Measurements from ENCODE around the gene AHDC1. TPM values are rescaled to one million over a fixed set of nuclear protein-coding genes. Genes with fewer than 3 reads are reported as not detected.
A peak's percentile ranks its signal among the peaks of the same experiment; 100 is the strongest.

AHDC1 gene
- total and polyA plus RNA-seq, 2 of the 13 experiments (the other 11 are each of a cell fraction or from before 2014, with no cell fraction given), result 1.0 to 2.7 TPM

- TF ChIP-seq ZNF597 (CRISPR knock-in tag; IDR thresholded peaks at IDR 0.05), result no peak
- no peak for TF ChIP-seq NR0B2 (CRISPR knock-in tag; IDR thresholded peaks at IDR 0.05)
- no peak; the same call in 1 of the 2 replicates for TF ChIP-seq ZNF761 (CRISPR knock-in tag; conservative IDR thresholded peaks at IDR 0.05)
- TF ChIP-seq BHLHE40 (IDR thresholded peaks at IDR 0.05; ENCODE audit: low read length), result peak; percentile 75
- peak; percentile 88 for TF ChIP-seq HOMEZ (CRISPR knock-in tag; IDR thresholded peaks at IDR 0.05; ENCODE audit: low read depth)
- TF ChIP-seq ZKSCAN5 (CRISPR knock-in tag; IDR thresholded peaks at IDR 0.05), result 0 out of 2 replicates have a peak, but pooled peaks have one; percentile 19
- no peak for TF ChIP-seq GTF2F1 (IDR thresholded peaks at IDR 0.05; ENCODE audit: low read length)
- no peak for TF ChIP-seq NFYB (CRISPR knock-in tag; IDR thresholded peaks at IDR 0.05)
- TF ChIP-seq DRAP1 (CRISPR knock-in tag; IDR thresholded peaks at IDR 0.05), result peak; percentile 79
- TF ChIP-seq ZNF24 (IDR thresholded peaks at IDR 0.05), result no peak
- TF ChIP-seq ZBTB10 (CRISPR knock-in tag; IDR thresholded peaks at IDR 0.05; ENCODE audit: borderline replicate concordance), result no peak
- TF ChIP-seq ZNF770 (CRISPR knock-in tag; IDR thresholded peaks at IDR 0.05), result no peak
- 0 out of 2 replicates have a peak, but pooled peaks have one; percentile 65 for TF ChIP-seq ZNF317 (CRISPR knock-in tag; IDR thresholded peaks at IDR 0.05)
- peak; percentile 43; the same call in 1 of the 2 replicates for TF ChIP-seq MXD1 (CRISPR knock-in tag; IDR thresholded peaks at IDR 0.05)
- TF ChIP-seq ZNF276 (CRISPR knock-in tag; IDR thresholded peaks at IDR 0.05; ENCODE audit: low read depth), result peak; percentile 64; the same call in 1 of the 2 replicates
- TF ChIP-seq ZNF484 (CRISPR knock-in tag; IDR thresholded peaks at IDR 0.05; ENCODE audit: borderline replicate concordance, low read depth), result no peak
These were observed 61.3 kb downstream of the AHDC1 start (continued) for GRCh38 chr1:27542463-27543273.

Data from HepG2 (cell line).